K562 (cell line): ENCODE results near the gene FLRT1. TPM values are rescaled to one million over a fixed set of nuclear protein-coding genes. Genes with fewer than 3 reads are reported as not detected.

Source experiments
- AFF1 ChIP-seq, 2 experiments: fragments of 450-650 bp; IDR thresholded peaks; 2 replicates each; pipeline ENCODE4 v1.6.1; 2018; ENCODE audit warnings: mild to moderate bottlenecking in 2 of 2, low read depth in 1 of 2; ENCODE audit not compliant: partially characterized antibody in 2 of 2
- ATF1 ChIP-seq, 2 experiments: fragments of 450-650 bp in 1 of 2; IDR thresholded peaks; 2 replicates each; pipeline ENCODE4 v1.6.1; 2016; ENCODE audit warnings: missing compliant biosample characterization in 1 of 2, missing genetic modification characterization in 1 of 2
- CHD7 ChIP-seq: fragments of 200-600 bp; sonication (generic); IDR thresholded peaks from one replicate; pipeline ENCODE4 v1.6.1; 2012; ENCODE audit warnings: mild to moderate bottlenecking, low read depth, low read length, inconsistent platforms
- GATAD2A ChIP-seq: fragments of 450-650 bp; IDR thresholded peaks from 2 replicates; pipeline ENCODE4 v1.6.1; 2017
- ILF3 ChIP-seq: fragments of 450-650 bp; IDR thresholded peaks from 2 replicates; pipeline ENCODE4 v1.6.1; 2018; ENCODE audit warnings: antibody characterized with exemption, mild to moderate bottlenecking, moderate library complexity, borderline replicate concordance
- MAX ChIP-seq: sonication (generic); formaldehyde crosslinking; IDR thresholded peaks from 2 replicates; pipeline ENCODE4 v1.9.0; 2022; ENCODE audit warnings: mild to moderate bottlenecking, missing genetic modification reagents
- MXI1 ChIP-seq: IDR thresholded peaks from 2 replicates; pipeline ENCODE4 v1.6.1; 2011; ENCODE audit warnings: low read depth, mild to moderate bottlenecking, improper control_type of control experiment, low read length
- TFAP4 ChIP-seq: sonication (generic); formaldehyde crosslinking; IDR thresholded peaks from 2 replicates; pipeline ENCODE4 v1.8.0; 2022; ENCODE audit warnings: missing genetic modification reagents, mild to moderate bottlenecking, moderate library complexity, borderline replicate concordance
- ZNF274 ChIP-seq: IDR thresholded peaks from 2 replicates; pipeline ENCODE4 v1.6.1; 2011; ENCODE audit warnings: low read depth, mild to moderate bottlenecking, low read length, moderate library complexity, borderline replicate concordance
- ZNF79 ChIP-seq: fragments of 250-450 bp; sonication (Bioruptor Pico); IDR thresholded peaks from 2 replicates; pipeline ENCODE4 v1.4.0; 2020; ENCODE audit warnings: low read depth, mild to moderate bottlenecking, moderate library complexity
- polyA plus RNA-seq, 8 experiments: library from polyadenylated mRNA; depleted of rRNA in 4 of 8; stranded (reverse) in 5 of 8; unstranded in 3 of 8; fragments of >200 nt; fragmentation: Nextera tagmentation in 2 of 8; fragmentation: Illumina TruSeq in 1 of 8; extraction: Ambion mirVana in 2 of 8; extraction: Trizol in 1 of 8; gene quantifications; 2 replicates each; pipeline versions ENCODE4 v1.2.1 to v1.2.3, GENCODE V29; 2011 to 2014; ENCODE audit warnings: inconsistent platforms in 1 of 8, missing spikeins in 1 of 8
- total RNA-seq, 7 experiments: library from RNA; depleted of rRNA in 6 of 7; stranded (reverse); fragments of >200 nt in 6 of 7; fragmentation: Illumina TruSeq in 2 of 7; extraction: Trizol in 2 of 7; gene quantifications; 2 replicates each; pipeline versions ENCODE4 v1.2.1 to v1.2.3, GENCODE V29; 2011 to 2021; ENCODE audit warnings: low replicate concordance in 1 of 7

The FLRT1 gene
- total and polyA plus RNA-seq, 9 of the 15 experiments (the other 6 are each of a cell fraction or from before 2014, with no cell fraction given): not detected

- peak; percentile 94 for TF ChIP-seq TFAP4 (CRISPR knock-in tag)
- no peak for TF ChIP-seq ATF1 (CRISPR knock-in tag; IDR thresholded peaks at IDR 0.05)
- TF ChIP-seq ATF1 (tag; IDR thresholded peaks at IDR 0.05): peak; percentile 61
- peak; percentile 56; the same call in 1 of the 2 replicates for TF ChIP-seq ZNF274
- peak; percentile 20 for TF ChIP-seq CHD7
- no peak for TF ChIP-seq AFF1 (IDR thresholded peaks at IDR 0.05; ENCODE audit: low read depth in 1 of 2, partially characterized antibody in 2 of 2)
- no peak for TF ChIP-seq ZNF79 (CRISPR knock-in tag)
- TF ChIP-seq ILF3: no peak
- peak; percentile 64 for TF ChIP-seq MAX (CRISPR knock-in tag)
- 0 out of 2 replicates have a peak, but pooled peaks have one; percentile 31 for TF ChIP-seq GATAD2A
- TF ChIP-seq MXI1: 0 out of 2 replicates have a peak, but pooled peaks have one; percentile 36
These were observed 28.0 kb upstream of the FLRT1 start (continued) for GRCh38 chr11:64007629-64008282.
